Peyer's patch (tissue), 4 donors: Measurements from ENCODE around the gene OSTN. TPM values are rescaled to one million over a fixed set of nuclear protein-coding genes. Genes with fewer than 3 reads are reported as not detected.

Experiments used
- DNase-seq, 3 donors: peaks; one replicate each; pipeline ENCODE4 v3.0.0-alpha.2; 2017 to 2019
- H3K27ac ChIP-seq, 4 donors: fragments of 200-600 bp; sonication (generic); one replicate each; pipeline ENCODE4 v1.5.1; 2016 to 2019
- H3K27me3 ChIP-seq, 2 donors: fragments of 200-600 bp; sonication (generic); one replicate each; pipeline ENCODE4 v1.5.1; 2019
- H3K36me3 ChIP-seq, 3 donors: fragments of 200-600 bp; sonication (generic); one replicate each; pipeline ENCODE4 v1.5.1; 2016 to 2019
- H3K4me1 ChIP-seq, 4 donors: fragments of 200-600 bp; sonication (generic); one replicate each; pipeline ENCODE4 v1.5.1; 2016 to 2019
- H3K4me3 ChIP-seq, 4 donors: fragments of 200-600 bp; sonication (generic); 1 replicate in 3 of 4; 2 replicates in 1 of 4; pipeline ENCODE4 v1.5.1; 2016 to 2019; ENCODE audit warnings: mild to moderate bottlenecking in 1 of 4
- H3K9me3 ChIP-seq, 4 donors: fragments of 200-600 bp; sonication (generic); one replicate each; pipeline ENCODE4 v1.5.1; 2016 to 2019; ENCODE audit warnings: mild to moderate bottlenecking in 1 of 4
- CTCF ChIP-seq, 6 experiments: fragments of 450-650 bp in 4 of 6; fragments of 200-600 bp in 2 of 6; sonication (generic) in 1 of 6; IDR thresholded peaks; one replicate each; pipeline ENCODE4 v1.5.1; 2017 to 2019; ENCODE audit warnings: antibody characterized with exemption in 6 of 6, mild to moderate bottlenecking in 3 of 6, moderate library complexity in 1 of 6
- POLR2A ChIP-seq, 2 donors: fragments of 450-650 bp; IDR thresholded peaks; one replicate each; pipeline ENCODE4 v1.5.1; 2017; ENCODE audit warnings: antibody characterized with exemption in 2 of 2, mild to moderate bottlenecking in 2 of 2, moderate library complexity in 2 of 2
- total RNA-seq, 4 donors: library from RNA; depleted of rRNA; stranded (reverse); fragments of >200 nt; gene quantifications; one replicate each; pipeline ENCODE4 v1.1.0, GENCODE V29; 2016

Gene OSTN
- total RNA-seq, 4 donors from 2014 or later: not detected

DNA sequence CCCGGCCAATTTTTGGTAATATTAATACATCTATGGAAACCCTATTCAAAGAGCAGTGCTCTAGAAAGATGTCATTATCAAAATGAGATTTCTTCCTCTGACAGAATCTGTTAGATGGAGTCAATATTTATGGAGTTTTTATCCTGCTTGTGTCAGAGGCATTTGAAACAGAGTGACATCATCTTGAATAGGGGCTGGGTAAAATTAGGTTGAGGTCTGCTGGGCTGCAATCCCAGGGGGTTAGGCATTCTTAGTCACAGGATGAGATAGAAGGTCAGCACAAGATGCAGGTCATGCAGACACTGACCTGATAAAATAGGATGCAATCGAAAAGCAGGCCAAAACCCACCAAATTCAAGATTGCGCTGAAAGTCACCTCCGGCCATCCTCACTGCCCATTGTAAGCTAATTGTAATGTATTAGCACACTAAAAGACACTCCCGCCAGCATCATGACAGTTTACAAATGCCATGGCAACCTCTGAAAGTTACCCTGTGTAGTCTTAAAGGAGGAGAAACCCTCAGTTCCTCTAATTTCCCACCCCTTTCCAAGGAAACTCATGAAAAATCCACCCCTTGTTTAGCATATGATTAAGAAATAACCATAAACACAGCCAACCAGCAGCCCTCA is 102.9 kb downstream of the OSTN start:
- H3K27ac ChIP-seq: no peak overlapping the region

GRCh38 chr3:191302451-191302850 is 103.4 kb downstream of the OSTN start:
- Histone ChIP-seq H3K9me3 (no peaks in the 10 kb centered on the region), H3K27ac (no peak overlapping the region), H3K36me3 (no peaks in the 10 kb centered on the region), H3K27me3 (no peaks in the 10 kb centered on the region), H3K4me1 (peaks cover 0 to 15% (median 0%) of the 10 kb centered on the region in 4 donors), H3K4me3 (no peak overlapping the region)
- no peak for DNase-seq
- no peak for TF ChIP-seq CTCF (IDR thresholded peaks at IDR 0.05)
- TF ChIP-seq POLR2A (IDR thresholded peaks at IDR 0.05): no peak

More for the DNA sequence above, 102.9 kb downstream of the OSTN start:
- DNase-seq: no peak
- peaks cover 0 to 15% (median under 1%) of the 10 kb centered on the region in 4 donors for H3K4me1 ChIP-seq
- H3K27me3 ChIP-seq: no peaks in the 10 kb centered on the region
- H3K4me3 ChIP-seq: no peak overlapping the region
- TF ChIP-seq CTCF (IDR thresholded peaks at IDR 0.05) (no peak), POLR2A (IDR thresholded peaks at IDR 0.05) (no peak)
- no peaks in the 10 kb centered on the region for H3K9me3 ChIP-seq
- no peaks in the 10 kb centered on the region for H3K36me3 ChIP-seq

GRCh38 chr3:191303596-191303995 is 104.6 kb downstream of the OSTN start:
- no peaks in the 10 kb centered on the region for H3K36me3 ChIP-seq
- H3K27ac ChIP-seq: no peak overlapping the region
- TF ChIP-seq POLR2A (IDR thresholded peaks at IDR 0.05): no peak
- TF ChIP-seq CTCF (IDR thresholded peaks at IDR 0.05): no peak
- H3K9me3 ChIP-seq: no peaks in the 10 kb centered on the region
- H3K27me3 ChIP-seq: no peaks in the 10 kb centered on the region
- DNase-seq: no peak
- H3K4me1 ChIP-seq: peaks cover 0 to 15% (median 0%) of the 10 kb centered on the region in 4 donors
- no peak overlapping the region for H3K4me3 ChIP-seq

- Histone ChIP-seq H3K9me3 (no peaks in the 10 kb centered on the region), H3K27ac (no peak overlapping the region), H3K36me3 (no peaks in the 10 kb centered on the region), H3K4me1 (no peaks in the 10 kb centered on the region), H3K4me3 (no peak overlapping the region), H3K27me3 (no peaks in the 10 kb centered on the region)
- DNase-seq: no peak
- TF ChIP-seq CTCF (IDR thresholded peaks at IDR 0.05) (no peak), POLR2A (IDR thresholded peaks at IDR 0.05) (no peak)
Measured at GRCh38 chr3:191306428-191306827, 107.4 kb downstream of the OSTN start.

DNA sequence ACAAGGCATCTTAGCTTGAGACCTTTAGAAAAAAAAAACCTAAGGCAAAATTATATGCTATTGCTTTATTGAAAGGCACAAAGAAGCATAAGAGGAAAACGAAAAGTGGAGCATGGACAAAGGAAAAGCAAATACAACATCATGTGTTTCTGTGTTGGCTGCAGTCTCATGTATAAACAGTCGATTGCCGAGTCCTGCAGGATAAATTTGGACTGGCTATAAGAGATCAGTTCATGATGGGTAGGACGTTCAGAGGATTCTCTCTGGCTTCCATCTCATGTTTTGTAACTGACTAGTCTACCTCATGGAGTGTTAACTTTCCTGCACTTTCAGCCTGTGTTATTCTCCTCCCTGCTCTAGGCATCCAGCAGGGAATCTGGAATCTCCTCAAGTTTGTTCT is 108.3 kb downstream of the OSTN start:
- Histone ChIP-seq H3K4me3 (no peak overlapping the region), H3K36me3 (no peaks in the 10 kb centered on the region), H3K4me1 (no peaks in the 10 kb centered on the region), H3K9me3 (no peaks in the 10 kb centered on the region), H3K27me3 (no peaks in the 10 kb centered on the region), H3K27ac (no peak overlapping the region)
- TF ChIP-seq CTCF (IDR thresholded peaks at IDR 0.05) (no peak), POLR2A (IDR thresholded peaks at IDR 0.05) (no peak)
- DNase-seq: no peak

GRCh38 chr3:191313296-191313695 is 114.3 kb downstream of the OSTN start:
- Histone ChIP-seq H3K4me3 (no peak overlapping the region), H3K27me3 (no peaks in the 10 kb centered on the region), H3K4me1 (no peaks in the 10 kb centered on the region), H3K27ac (no peak overlapping the region), H3K36me3 (no peaks in the 10 kb centered on the region), H3K9me3 (no peaks in the 10 kb centered on the region)
- TF ChIP-seq CTCF (IDR thresholded peaks at IDR 0.05): no peak
- no peak for TF ChIP-seq POLR2A (IDR thresholded peaks at IDR 0.05)
- no peak for DNase-seq
